ENCODE measurements around the gene CCNY.

DNA sequence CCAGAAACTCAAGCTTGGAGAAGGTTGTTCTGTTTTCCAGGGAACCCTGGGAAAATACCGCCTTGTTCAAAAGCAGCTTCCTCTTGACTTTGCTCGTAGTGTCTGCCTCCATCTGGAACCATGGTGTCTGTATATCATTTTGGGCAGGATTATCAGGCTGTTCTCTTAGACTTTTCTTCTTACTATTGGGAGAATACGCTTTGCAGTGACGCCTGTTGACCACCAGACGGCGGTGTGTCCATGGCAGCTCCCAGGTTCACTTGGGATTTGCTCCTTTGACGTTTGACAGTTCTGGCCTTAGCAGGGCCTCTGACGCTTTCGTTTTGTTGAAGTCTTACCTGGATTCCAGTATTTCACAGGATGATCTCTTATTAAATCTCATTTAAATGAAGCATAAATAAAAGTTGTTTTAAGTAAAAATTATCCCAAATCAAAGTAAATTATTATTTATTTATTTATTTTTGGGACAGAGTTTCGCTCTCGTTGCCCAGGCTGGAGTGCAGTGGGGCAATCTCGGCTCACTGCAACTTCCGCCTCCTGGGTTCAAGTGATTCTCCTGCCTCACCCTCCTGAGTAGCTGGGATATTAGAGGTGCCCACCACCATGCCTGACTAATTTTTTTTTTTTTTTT is 227.1 kb downstream of the CCNY start:
- TF ChIP-seq, protein P1, sequence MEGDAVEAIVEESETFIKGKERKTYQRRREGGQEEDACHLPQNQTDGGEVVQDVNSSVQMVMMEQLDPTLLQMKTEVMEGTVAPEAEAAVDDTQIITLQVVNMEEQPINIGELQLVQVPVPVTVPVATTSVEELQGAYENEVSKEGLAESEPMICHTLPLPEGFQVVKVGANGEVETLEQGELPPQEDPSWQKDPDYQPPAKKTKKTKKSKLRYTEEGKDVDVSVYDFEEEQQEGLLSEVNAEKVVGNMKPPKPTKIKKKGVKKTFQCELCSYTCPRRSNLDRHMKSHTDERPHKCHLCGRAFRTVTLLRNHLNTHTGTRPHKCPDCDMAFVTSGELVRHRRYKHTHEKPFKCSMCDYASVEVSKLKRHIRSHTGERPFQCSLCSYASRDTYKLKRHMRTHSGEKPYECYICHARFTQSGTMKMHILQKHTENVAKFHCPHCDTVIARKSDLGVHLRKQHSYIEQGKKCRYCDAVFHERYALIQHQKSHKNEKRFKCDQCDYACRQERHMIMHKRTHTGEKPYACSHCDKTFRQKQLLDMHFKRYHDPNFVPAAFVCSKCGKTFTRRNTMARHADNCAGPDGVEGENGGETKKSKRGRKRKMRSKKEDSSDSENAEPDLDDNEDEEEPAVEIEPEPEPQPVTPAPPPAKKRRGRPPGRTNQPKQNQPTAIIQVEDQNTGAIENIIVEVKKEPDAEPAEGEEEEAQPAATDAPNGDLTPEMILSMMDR (IDR thresholded peaks at IDR 0.05) = peak; percentile 57 to 76 (median 68)
- TF ChIP-seq POLR2A (IDR thresholded peaks at IDR 0.05) (no peak), POLR2AphosphoS5 (IDR thresholded peaks at IDR 0.05) (no peak)

All from prostate gland (tissue), 2 donors.